Stimulated activated naive CD4-positive, alpha-beta T cell (primary cell): ENCODE measurements around the gene SLC25A22.
A peak's percentile ranks its signal among the peaks of the same experiment; 100 is the strongest.

Experiments
- DNase-seq, 6 experiments: peaks; one replicate each; lab custom pipeline; 2025; lab: John Stamatoyannopoulos, UW

Gene SLC25A22

GRCh38 chr11:788953-789940, 8.8 kb downstream of the SLC25A22 start:
- no peak for DNase-seq

DNA sequence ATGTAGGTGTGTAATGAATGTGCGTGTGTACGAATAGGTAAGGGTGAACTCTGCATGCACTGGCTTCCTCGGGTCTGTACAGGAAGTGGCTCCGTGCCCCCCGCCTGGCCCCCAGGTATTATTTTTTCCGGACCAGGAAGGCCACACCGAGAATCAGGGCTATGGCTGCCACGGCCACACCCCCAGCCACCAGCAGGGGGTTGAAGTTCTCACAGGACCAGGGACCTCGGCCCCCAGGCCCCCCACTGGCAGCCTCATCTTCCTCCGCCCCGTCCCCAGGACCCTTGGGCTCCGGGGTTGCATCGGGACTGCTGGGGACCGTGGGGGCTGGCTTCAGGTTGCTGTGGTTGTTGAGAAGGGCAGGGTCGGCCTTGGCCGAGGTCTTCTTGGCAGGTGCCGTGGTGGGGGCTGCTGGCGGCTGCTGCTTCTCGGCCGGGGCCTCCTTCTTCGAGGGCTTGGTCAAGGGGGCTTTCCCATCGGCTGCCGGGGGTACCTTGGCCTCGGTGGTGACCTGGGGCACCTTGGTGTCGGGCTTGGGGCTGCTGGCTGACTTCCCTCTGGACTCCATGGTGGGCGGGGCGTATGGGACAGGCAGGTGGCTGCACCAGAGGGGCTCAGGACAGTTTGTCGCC, 10.0 kb downstream of the SLC25A22 start:
- no peak for DNase-seq

GRCh38 chr11:787084-787675, 10.9 kb downstream of the SLC25A22 start:
- no peak for DNase-seq

- DNase-seq, result no peak
These were observed 11.6 kb downstream of the SLC25A22 start for GRCh38 chr11:786235-787083.

DNA sequence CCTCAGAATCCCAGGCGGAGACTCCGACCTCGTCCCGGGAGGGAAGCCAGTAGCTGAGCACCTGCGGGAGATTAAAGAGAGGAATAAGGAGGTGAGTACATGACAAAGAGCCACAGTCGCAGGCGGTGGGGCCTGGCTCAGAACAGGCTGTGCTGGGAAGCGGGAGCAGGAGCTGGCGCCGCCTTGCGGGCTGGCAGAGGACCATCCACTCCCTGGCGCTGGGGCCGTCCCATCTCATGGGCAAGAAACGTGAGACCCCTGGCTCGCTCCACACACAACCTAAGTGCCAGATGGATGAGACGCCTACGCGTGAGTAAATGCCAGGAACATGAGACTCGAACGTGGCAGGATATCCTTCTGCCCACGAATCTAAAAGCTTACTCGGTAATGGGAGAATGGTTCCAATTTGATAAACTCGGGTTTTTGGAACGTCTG, 14.5 kb downstream of the SLC25A22 start:
- peak in 1 of 6 experiments; percentile 21 for DNase-seq

GRCh38 chr11:782264-783174, 15.6 kb downstream of the SLC25A22 start:
- DNase-seq, result no peak

DNA sequence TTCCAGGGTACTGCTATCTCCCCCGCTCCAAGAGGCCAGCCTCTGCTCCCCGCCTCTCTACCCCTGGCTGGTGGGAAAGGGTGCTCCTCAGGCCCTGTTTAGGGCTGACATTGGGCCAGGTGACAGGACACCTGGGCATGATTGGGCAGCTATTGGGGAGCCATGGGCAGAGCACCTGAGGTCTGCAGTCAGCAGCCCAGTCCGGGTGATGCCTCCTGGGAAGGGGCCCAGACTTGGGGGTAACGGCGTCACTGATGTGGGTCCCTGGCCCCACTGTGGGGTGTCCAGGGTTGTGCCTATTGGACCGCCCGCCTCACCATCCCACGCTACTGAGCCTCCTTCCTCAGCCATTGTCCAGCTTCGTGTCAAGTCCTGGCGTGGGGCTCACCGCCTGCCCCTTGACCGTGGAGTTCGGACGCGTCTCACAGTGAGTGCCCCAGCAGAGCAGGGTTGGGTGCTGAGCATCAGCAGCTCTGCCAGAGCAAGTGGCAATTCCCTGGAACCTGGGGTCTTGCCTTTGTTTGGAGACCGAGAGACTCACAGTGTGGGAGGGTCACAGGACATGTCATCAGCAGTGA, 18.0 kb downstream of the SLC25A22 start:
- no peak for DNase-seq

DNA sequence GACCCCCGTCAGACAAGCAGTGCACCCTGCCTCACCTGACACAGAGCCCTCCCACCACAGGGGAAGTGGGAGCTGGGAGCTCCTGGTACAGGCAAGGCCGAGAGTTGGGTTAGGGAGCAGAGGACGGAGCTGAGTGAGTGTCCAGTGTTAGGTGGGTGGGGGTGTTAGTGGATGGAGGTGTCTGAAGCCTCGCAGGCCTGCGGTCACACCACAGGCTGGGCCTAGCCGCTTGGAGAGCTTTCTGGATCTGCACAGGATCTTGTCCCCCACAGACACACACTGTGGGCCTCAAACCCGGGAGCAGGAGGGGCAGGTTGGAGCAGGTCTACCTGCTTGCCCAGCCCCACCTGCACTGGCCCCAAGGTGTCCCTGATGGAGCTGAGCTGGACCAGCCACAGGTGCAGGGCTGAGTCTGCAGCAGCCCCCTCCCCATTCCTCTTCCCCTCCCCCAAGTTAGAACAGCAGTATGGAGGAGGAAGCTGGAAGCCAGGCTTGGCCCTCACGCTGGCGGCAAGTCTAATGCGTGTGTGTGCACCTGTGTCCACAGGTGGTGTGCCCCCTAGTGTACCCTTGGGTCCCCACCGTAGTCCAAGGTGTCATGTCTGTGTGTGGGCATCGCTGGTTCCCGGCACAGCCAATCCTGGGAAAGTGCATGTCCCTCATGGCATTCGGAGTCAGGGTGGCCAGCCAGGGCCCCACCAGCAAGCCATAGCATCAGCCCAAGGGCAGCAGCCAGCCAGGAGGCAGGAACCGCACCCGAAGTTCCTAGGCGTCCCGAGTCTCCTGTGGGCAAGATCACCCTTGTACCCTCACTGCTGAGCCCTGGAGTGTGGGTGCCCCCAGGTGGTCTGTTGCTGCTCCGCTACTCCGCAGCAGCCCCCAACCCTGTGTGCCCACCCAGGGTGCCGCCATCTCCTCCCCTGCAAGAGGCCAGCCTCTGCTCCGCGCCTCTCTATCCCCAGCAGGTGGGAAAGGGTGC, 18.8 kb downstream of the SLC25A22 start:
- DNase-seq, result no peak

- DNase-seq, result peak; percentile 82 to 93 (median 90)
These were observed 20.5 kb downstream of the SLC25A22 start, which contains the start of gene GATD1 for GRCh38 chr11:777288-778255. GATD1 (minus strand) TSS chr11:777487; CDS start chr11:777462, 25 bp downstream.

GRCh38 chr11:776561-777287, 21.4 kb downstream of the SLC25A22 start:
- DNase-seq, result peak in 2 of 6 experiments; percentile 52 to 65

GRCh38 chr11:776263-776560, 21.9 kb downstream of the SLC25A22 start:
- DNase-seq, result no peak

DNA sequence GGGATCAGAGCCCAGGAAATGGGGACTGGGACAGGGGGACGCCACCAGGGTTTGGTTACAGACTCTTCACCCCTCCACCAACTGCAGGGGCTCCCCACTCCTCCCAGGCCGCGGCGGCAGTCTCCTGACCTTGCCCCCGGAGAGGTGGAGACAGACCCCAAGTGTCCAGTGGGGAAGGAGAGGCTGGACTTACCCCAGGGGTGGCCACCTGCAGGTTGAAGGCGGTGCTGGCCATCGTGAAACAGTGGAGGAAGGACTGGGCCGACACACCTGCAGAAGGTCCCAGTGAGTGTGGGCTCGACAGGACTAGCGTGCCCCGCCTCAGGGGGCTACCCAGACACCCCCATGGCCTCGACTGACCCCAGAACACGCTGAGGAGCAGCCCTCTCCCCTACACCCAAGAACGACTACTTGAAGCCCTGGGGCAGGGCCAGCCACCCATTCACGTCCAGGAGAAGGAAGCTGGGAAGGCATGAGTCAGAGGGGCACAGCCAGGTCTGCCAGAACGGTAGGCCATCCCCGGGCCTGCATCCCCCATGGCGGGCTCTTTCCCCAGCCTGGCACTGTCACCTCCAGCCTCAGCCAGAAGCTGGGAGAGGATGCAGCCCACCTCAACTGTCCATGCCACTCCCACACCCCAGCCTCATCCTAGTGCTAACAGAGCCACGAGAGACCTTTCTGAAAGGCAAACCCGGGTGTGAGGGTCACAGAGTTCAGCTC, 23.0 kb downstream of the SLC25A22 start:
- no peak for DNase-seq

GRCh38 chr11:773830-774229, 24.3 kb downstream of the SLC25A22 start:
- DNase-seq, result no peak

- DNase-seq, result no peak
These were observed 24.7 kb downstream of the SLC25A22 start for GRCh38 chr11:773425-773824.

- DNase-seq, result no peak
These were observed 25.4 kb downstream of the SLC25A22 start for GRCh38 chr11:772429-773390.
